ENCODE results near the gene TEX44.

DNA sequence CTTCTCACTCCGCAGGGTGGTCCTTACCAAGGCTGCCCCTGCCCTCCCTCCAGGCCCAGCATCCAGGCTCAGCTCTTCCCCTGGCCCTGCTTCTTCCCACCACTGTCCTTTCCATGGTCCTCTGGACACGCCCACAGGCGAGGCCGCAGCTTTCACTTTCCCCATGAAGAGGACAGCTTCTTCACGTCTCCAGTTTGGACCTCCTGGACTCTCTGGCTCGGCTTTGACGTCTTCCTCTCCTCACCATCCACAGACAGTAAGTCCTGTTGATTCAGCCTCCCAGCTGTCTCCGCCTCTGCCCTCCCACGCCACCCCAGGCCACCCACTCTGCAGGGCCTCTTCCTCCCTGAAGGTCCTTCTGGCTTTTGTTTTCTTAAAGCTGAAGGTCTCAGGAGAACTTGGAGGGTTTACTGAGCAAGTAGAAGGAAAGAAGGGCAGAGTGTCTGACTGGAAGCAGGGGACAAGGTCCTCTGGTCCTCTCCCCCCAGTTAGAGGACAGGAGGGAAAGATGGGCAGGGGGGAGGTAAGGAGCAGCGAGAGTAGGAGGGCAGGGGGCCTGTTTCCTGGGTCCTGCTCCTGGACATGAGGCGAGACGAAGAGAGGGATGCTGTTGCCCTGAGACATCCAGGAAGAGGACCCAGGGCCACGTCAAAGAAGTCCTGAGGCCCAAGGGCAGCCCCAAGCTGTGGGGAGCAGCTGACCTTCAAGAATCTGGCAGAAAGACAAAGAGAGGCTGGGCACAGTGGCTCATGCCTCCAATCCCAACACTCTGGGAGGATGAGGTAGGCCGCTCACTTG is 37.7 kb upstream of the TEX44 start:
- TF ChIP-seq, protein P1, sequence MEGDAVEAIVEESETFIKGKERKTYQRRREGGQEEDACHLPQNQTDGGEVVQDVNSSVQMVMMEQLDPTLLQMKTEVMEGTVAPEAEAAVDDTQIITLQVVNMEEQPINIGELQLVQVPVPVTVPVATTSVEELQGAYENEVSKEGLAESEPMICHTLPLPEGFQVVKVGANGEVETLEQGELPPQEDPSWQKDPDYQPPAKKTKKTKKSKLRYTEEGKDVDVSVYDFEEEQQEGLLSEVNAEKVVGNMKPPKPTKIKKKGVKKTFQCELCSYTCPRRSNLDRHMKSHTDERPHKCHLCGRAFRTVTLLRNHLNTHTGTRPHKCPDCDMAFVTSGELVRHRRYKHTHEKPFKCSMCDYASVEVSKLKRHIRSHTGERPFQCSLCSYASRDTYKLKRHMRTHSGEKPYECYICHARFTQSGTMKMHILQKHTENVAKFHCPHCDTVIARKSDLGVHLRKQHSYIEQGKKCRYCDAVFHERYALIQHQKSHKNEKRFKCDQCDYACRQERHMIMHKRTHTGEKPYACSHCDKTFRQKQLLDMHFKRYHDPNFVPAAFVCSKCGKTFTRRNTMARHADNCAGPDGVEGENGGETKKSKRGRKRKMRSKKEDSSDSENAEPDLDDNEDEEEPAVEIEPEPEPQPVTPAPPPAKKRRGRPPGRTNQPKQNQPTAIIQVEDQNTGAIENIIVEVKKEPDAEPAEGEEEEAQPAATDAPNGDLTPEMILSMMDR (IDR thresholded peaks at IDR 0.05): no peak
- TF ChIP-seq POLR2A (IDR thresholded peaks at IDR 0.05): no peak
